IMR-90 (cell line): ENCODE data around the gene TMCC1. TPM values are rescaled to one million over a fixed set of nuclear protein-coding genes. Genes with fewer than 3 reads are reported as not detected.

Experiments used
- ATAC-seq: fragments of 200-7000 bp; cut with Tn5 transposase; 2 replicates; pipeline ENCODE4 v1.9.1; 2020; ENCODE audit warnings: low read depth, mild to moderate bottlenecking, moderate library complexity
- BruUV-seq: library from RNA; stranded (reverse); fragments of 400-500 nt; replicated peaks from 2 replicates; lab custom pipeline; 2021; lab: Mats Ljungman, UMichigan
- CTCF ChIA-PET: fragments of 300-600 bp; formaldehyde crosslinking; extraction: SDS; loops from one replicate; lab custom pipeline; 2021; ENCODE audit warnings: antibody characterized with exemption; lab: Yijun Ruan, JAX
- POLR2A ChIA-PET: fragments of 300-600 bp; sonication (Branson Sonifier 250); formaldehyde crosslinking; loops from one replicate; lab custom pipeline; 2022; ENCODE audit warnings: antibody characterized with exemption; ENCODE audit not compliant: unreplicated experiment; lab: Charles Lee
- DNase-seq: peaks from one replicate; pipeline ENCODE4 v3.0.0; 2013
- H2AFZ ChIP-seq: replicated peaks from 2 replicates; pipeline ENCODE3; 2013; ENCODE audit warnings: low read length, mild to moderate bottlenecking; ENCODE audit not compliant: poor library complexity
- H2AK5ac ChIP-seq: 2 replicates; pipeline ENCODE4 v1.6.1; 2013; ENCODE audit warnings: low read depth, low read length, inconsistent platforms
- H2AK9ac ChIP-seq: replicated peaks from 2 replicates; pipeline ENCODE3; 2013; ENCODE audit warnings: mild to moderate bottlenecking, low read depth, low read length, moderate library complexity; ENCODE audit not compliant: poor library complexity
- H2BK120ac ChIP-seq: 2 replicates; pipeline ENCODE4 v1.6.1; 2013; ENCODE audit warnings: low read depth, low read length, inconsistent platforms
- H2BK15ac ChIP-seq: 3 replicates; pipeline ENCODE4 v1.6.1; 2013; ENCODE audit warnings: low read depth, low read length, inconsistent platforms
- H2BK20ac ChIP-seq: 2 replicates; pipeline ENCODE4 v1.6.1; 2013; ENCODE audit warnings: low read depth, mild to moderate bottlenecking, inconsistent platforms, low read length, moderate library complexity
- H2BK5ac ChIP-seq: 2 replicates; pipeline ENCODE4 v1.6.1; 2013; ENCODE audit warnings: mild to moderate bottlenecking, low read depth, low read length, inconsistent platforms; ENCODE audit not compliant: poor library complexity, severe bottlenecking
- H3K14ac ChIP-seq: replicated peaks from 2 replicates; pipeline ENCODE4 v1.6.1; 2013; ENCODE audit warnings: low read depth, low read length, inconsistent platforms
- H3K18ac ChIP-seq: 2 replicates; pipeline ENCODE4 v1.6.1; 2013; ENCODE audit warnings: low read depth, low read length, control low read depth
- H3K23ac ChIP-seq: 2 replicates; pipeline ENCODE4 v1.6.1; 2013; ENCODE audit warnings: low read depth, low read length, inconsistent platforms
- H3K27ac ChIP-seq: 2 replicates; pipeline ENCODE4 v1.5.1; 2013; ENCODE audit warnings: mild to moderate bottlenecking, control low read depth, low read length; ENCODE audit not compliant: insufficient read depth
- H3K27me3 ChIP-seq: 2 replicates; pipeline ENCODE4 v1.6.1; 2013; ENCODE audit warnings: low read length; ENCODE audit not compliant: control insufficient read depth, insufficient read depth
- H3K36me3 ChIP-seq: 2 replicates; pipeline ENCODE4 v1.6.1; 2013; ENCODE audit warnings: low read length, mixed read lengths; ENCODE audit not compliant: control insufficient read depth, insufficient read depth
- H3K4ac ChIP-seq: 2 replicates; pipeline ENCODE4 v1.6.1; 2013; ENCODE audit warnings: low read depth, low read length, inconsistent platforms
- H3K4me1 ChIP-seq: 2 replicates; pipeline ENCODE4 v1.6.1; 2013; ENCODE audit warnings: low read length, mixed read lengths; ENCODE audit not compliant: control insufficient read depth, insufficient read depth
- H3K4me2 ChIP-seq: 2 replicates; pipeline ENCODE4 v1.6.1; 2013; ENCODE audit warnings: low read depth, mild to moderate bottlenecking, control low read depth, low read length, moderate library complexity
- H3K4me3 ChIP-seq: 2 replicates; pipeline ENCODE4 v1.5.1; 2013; ENCODE audit warnings: low read depth, mild to moderate bottlenecking, control low read depth, low read length, moderate library complexity; ENCODE audit not compliant: insufficient read depth
- H3K56ac ChIP-seq: 2 replicates; pipeline ENCODE4 v1.6.1; 2013; ENCODE audit warnings: low read length, inconsistent platforms; ENCODE audit not compliant: insufficient read depth; ENCODE audit errors: extremely low read depth
- H3K79me1 ChIP-seq, 2 experiments: 2 replicates each; pipeline ENCODE4 v1.6.1; 2013; ENCODE audit warnings: low read length in 2 of 2, inconsistent platforms in 1 of 2, low read depth in 1 of 2
- H3K9ac ChIP-seq: 2 replicates; pipeline ENCODE4 v1.6.1; 2013; ENCODE audit warnings: low read depth, low read length, control low read depth
- H3K9me1 ChIP-seq: 2 replicates; pipeline ENCODE4 v1.6.1; 2013; ENCODE audit warnings: low read length, inconsistent platforms; ENCODE audit not compliant: insufficient read depth
- H3K9me3 ChIP-seq: 2 replicates; pipeline ENCODE4 v1.6.1; 2013; ENCODE audit warnings: low read length; ENCODE audit not compliant: control insufficient read depth, insufficient read depth
- H4K20me1 ChIP-seq: 2 replicates; pipeline ENCODE4 v1.6.1; 2013; ENCODE audit warnings: low read length, inconsistent platforms; ENCODE audit not compliant: insufficient read depth
- H4K5ac ChIP-seq: 2 replicates; pipeline ENCODE4 v1.6.1; 2013; ENCODE audit warnings: mild to moderate bottlenecking, low read depth, low read length, control low read depth
- H4K8ac ChIP-seq, 2 experiments: 2 replicates each; pipeline ENCODE4 v1.6.1; 2013; ENCODE audit warnings: low read depth in 2 of 2, low read length in 2 of 2, control low read depth in 1 of 2, inconsistent platforms in 1 of 2
- H4K91ac ChIP-seq: 2 replicates; pipeline ENCODE4 v1.6.1; 2013; ENCODE audit warnings: low read depth, low read length, inconsistent platforms; ENCODE audit not compliant: insufficient read depth
- CEBPB ChIP-seq: IDR thresholded peaks from 2 replicates; pipeline ENCODE4 v1.6.1; 2012; ENCODE audit warnings: low read depth, low read length, improper control_type of control experiment
- CHD1 ChIP-seq: IDR thresholded peaks from 2 replicates; pipeline ENCODE4 v1.6.1; 2012; ENCODE audit warnings: low read depth, low read length, improper control_type of control experiment
- CTCF ChIP-seq: conservative IDR thresholded peaks from 2 replicates; pipeline ENCODE4 v1.5.1; 2012; ENCODE audit warnings: mild to moderate bottlenecking, low read depth, low read length, improper control_type of control experiment
- FOS ChIP-seq: fragments of 150-350 bp; IDR thresholded peaks from 2 replicates; pipeline ENCODE4 v1.6.1; 2016; ENCODE audit warnings: low read depth, low read length
- MAZ ChIP-seq: IDR thresholded peaks from 2 replicates; pipeline ENCODE4 v1.6.1; 2012; ENCODE audit warnings: low read depth, mild to moderate bottlenecking, low read length, improper control_type of control experiment, moderate library complexity, borderline replicate concordance
- POLR2A ChIP-seq: IDR thresholded peaks from 2 replicates; pipeline ENCODE4 v1.6.1; 2012; ENCODE audit warnings: mild to moderate bottlenecking, low read depth, low read length
- WGBS, 2 experiments: methylation state at CpG; one replicate each; pipeline versions ENCODE4 v1.1.5 to v1.1.7; 2013; ENCODE audit warnings: missing lambda C conversion rate in 2 of 2; ENCODE audit not compliant: insufficient read length in 1 of 2; ENCODE audit errors: extremely low coverage in 2 of 2; 5-methylcytosine and 5-hydroxymethylcytosine counted together
- dilution Hi-C: fragments of 300-500 bp; cut with HindIII; formaldehyde crosslinking; loops from one replicate; pipeline ENCODE4 v1.14.3; 2018; ENCODE audit warnings: low sequenced_read_pairs; ENCODE audit not compliant: unreplicated experiment
- in situ Hi-C: fragments of 300-500 bp; cut with MboI; formaldehyde crosslinking; loops from 3 replicates; pipeline ENCODE4 v1.14.3; 2019; ENCODE audit warnings: low sequenced_read_pairs, inconsistent platforms, mixed read lengths
- intact Hi-C: fragments of 100-400 bp; cut with micrococcal nuclease; formaldehyde crosslinking; loops from 2 replicates; pipeline ENCODE4 v1.10.0; 2022
- polyA plus RNA-seq, 3 experiments: library from polyadenylated mRNA; depleted of rRNA; stranded (reverse); fragments of >200 nt; gene quantifications; 2 replicates each; pipeline ENCODE4 v1.2.3, GENCODE V29; 2012; ENCODE audit warnings: low replicate concordance in 1 of 3
- total RNA-seq: library from RNA; depleted of rRNA; stranded (reverse); fragments of >200 nt; gene quantifications from 2 replicates; pipeline ENCODE4 v1.2.3, GENCODE V29; 2012
- TF ChIP-seq, protein P1 (sequence below): fragments of 150-350 bp; IDR thresholded peaks from 2 replicates; pipeline ENCODE4 v1.6.1; 2016; ENCODE audit warnings: low read depth, mild to moderate bottlenecking, low read length, moderate library complexity, borderline replicate concordance

The TMCC1 gene
- total and polyA plus RNA-seq, 2 of the 4 experiments (the other 2 are of a cell fraction) = 5.0 to 7.3 TPM

GRCh38 chr3:129658110-129658843 is 235.2 kb downstream of the TMCC1 start:
- DNase-seq = no peak
- H2BK120ac ChIP-seq = peak overlapping the region; percentile 35
- H3K36me3 ChIP-seq = no peaks in the 10 kb centered on the region
- H3K9ac ChIP-seq = no peak overlapping the region
- no peak overlapping the region for H3K27ac ChIP-seq
- H4K5ac ChIP-seq = peak overlapping the region; percentile 73; the same call in 1 of the 2 replicates
- peak overlapping the region; percentile 38 for H3K14ac ChIP-seq
- H4K8ac ChIP-seq = 0 out of 4 replicates have a peak overlapping the region, but pooled peaks of 1 of the 2 experiments have one; percentile 1
- no peak overlapping the region for H2AK5ac ChIP-seq
- no peaks in the 10 kb centered on the region for H4K20me1 ChIP-seq
- CTCF ChIA-PET = interaction anchor here (0.6 kb wide), 1 partner anchor 8 kb away, joined by 3 read pairs; no protein-coding TSS in a partner anchor
- WGBS, 2 experiments = 86% methylated on average over 2 of the region's 4 CpGs; no CpG with 5 or more reads in 1 of the 2 experiments
- intact Hi-C loops (no loop called here), in situ Hi-C loops (loop anchor here (10.0 kb wide), 1 partner anchor 277 kb away; no protein-coding TSS in a partner anchor), dilution Hi-C loops (no loop called here)
- TF ChIP-seq MAZ (no peak), POLR2A (no peak), CHD1 (no peak), CEBPB (no peak), FOS (no peak), CTCF (no peak)
- TF ChIP-seq, protein P1, sequence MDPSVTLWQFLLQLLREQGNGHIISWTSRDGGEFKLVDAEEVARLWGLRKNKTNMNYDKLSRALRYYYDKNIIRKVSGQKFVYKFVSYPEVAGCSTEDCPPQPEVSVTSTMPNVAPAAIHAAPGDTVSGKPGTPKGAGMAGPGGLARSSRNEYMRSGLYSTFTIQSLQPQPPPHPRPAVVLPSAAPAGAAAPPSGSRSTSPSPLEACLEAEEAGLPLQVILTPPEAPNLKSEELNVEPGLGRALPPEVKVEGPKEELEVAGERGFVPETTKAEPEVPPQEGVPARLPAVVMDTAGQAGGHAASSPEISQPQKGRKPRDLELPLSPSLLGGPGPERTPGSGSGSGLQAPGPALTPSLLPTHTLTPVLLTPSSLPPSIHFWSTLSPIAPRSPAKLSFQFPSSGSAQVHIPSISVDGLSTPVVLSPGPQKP = no peak
- H3K4me3 ChIP-seq = no peak overlapping the region
- no peak for ATAC-seq
- H3K9me1 ChIP-seq = peaks cover 5% of the 10 kb centered on the region; the same call in 1 of the 2 replicates
- H3K4me1 ChIP-seq = peaks cover 31% of the 10 kb centered on the region
- H4K91ac ChIP-seq = peak overlapping the region; percentile 19; the same call in 1 of the 2 replicates
- H2AFZ ChIP-seq = no peak overlapping the region
- peak overlapping the region; percentile 79 for H2BK20ac ChIP-seq
- no peaks in the 10 kb centered on the region for H3K9me3 ChIP-seq
- peak overlapping the region; percentile 40; the same call in 1 of the 2 replicates for H3K4me2 ChIP-seq
- H2AK9ac ChIP-seq = no peak overlapping the region
- H3K23ac ChIP-seq = no peak overlapping the region
- no TSS peak for BruUV-seq
- peaks cover 0 to 14% of the 10 kb centered on the region in 2 experiments; a peak in 1 of 4 replicates for H3K79me1 ChIP-seq
- H3K27me3 ChIP-seq = no peaks in the 10 kb centered on the region
- POLR2A ChIA-PET = no interaction called here
- H3K56ac ChIP-seq = no peak overlapping the region
- H3K18ac ChIP-seq = peak overlapping the region; percentile 86; the same call in 1 of the 2 replicates
- peak overlapping the region; percentile 24 for H2BK5ac ChIP-seq
- H2BK15ac ChIP-seq = peak overlapping the region; percentile 69; the same call in 2 of the 3 replicates
- peak overlapping the region; percentile 53 for H3K4ac ChIP-seq
